K562 treated with DMSO at 1 percent for 12 hours (cell line): ENCODE measurements around the gene ZSCAN5C. TPM values are rescaled to one million over a fixed set of nuclear protein-coding genes. Genes with fewer than 3 reads are reported as not detected.

Source experiments
- total RNA-seq: library from RNA; unstranded; fragments of 300-600 nt; gene quantifications from 2 replicates; pipeline ENCODE4 v1.2.3, GENCODE V29; 2022; ENCODE audit not compliant: insufficient read depth

Gene ZSCAN5C
- total RNA-seq: not detected in 2 replicates

GRCh38 chr19:56201973-56202372 lies at the start of gene ZSCAN5C:
Gene ZSCAN5C, plus strand, starts transcription at chr19:56202273. Its CDS starts 3,641 bp downstream, at chr19:56205914.

GRCh38 chr19:56175861-56176307 lies 26.2 kb upstream of the ZSCAN5C start, which contains the start of gene GALP:
Gene GALP, plus strand, starts transcription at chr19:56176008. Its CDS starts 1,101 bp downstream, at chr19:56177109.

GRCh38 chr19:56197646-56198045 lies 4.4 kb upstream of the ZSCAN5C start, which contains the start of gene ZSCAN5B:
Gene ZSCAN5B, minus strand, starts transcription at chr19:56197783. Its CDS starts 4,731 bp downstream, at chr19:56193052.

Other genes starting within 250 kb of the ZSCAN5C start
- gene NLRP5, start 215.5 kb upstream of the ZSCAN5C start, total RNA-seq: 1.3 TPM in 1 of 2 replicates, not detected in the other
- gene ZNF787, start 81.0 kb upstream of the ZSCAN5C start, total RNA-seq: 35.0 and 47.2 TPM in 2 replicates
- 28.0 and 46.0 TPM in 2 replicates for gene ZNF444, start 61.0 kb upstream of the ZSCAN5C start, total RNA-seq
- not detected in 2 replicates for gene GALP, start 26.3 kb upstream of the ZSCAN5C start, total RNA-seq
- not detected in 2 replicates for gene ZSCAN5B, start 4.5 kb upstream of the ZSCAN5C start, total RNA-seq
- not detected in 2 replicates for gene EDDM13, start 70.5 kb downstream of the ZSCAN5C start, total RNA-seq
- 4.2 and 6.3 TPM in 2 replicates for gene ZSCAN5A, start 112.6 kb downstream of the ZSCAN5C start, total RNA-seq
- 0.74 and 1.8 TPM in 2 replicates for gene ZNF582, start 191.3 kb downstream of the ZSCAN5C start, total RNA-seq
- gene ZNF583, start 202.1 kb downstream of the ZSCAN5C start, total RNA-seq: 1.6 and 1.8 TPM in 2 replicates